AG04450 (cell line): ENCODE results near the gene HTT. TPM values are rescaled to one million over a fixed set of nuclear protein-coding genes. Genes with fewer than 3 reads are reported as not detected.

Experiments used
- CTCF ChIA-PET: fragments of 300-600, 350-600 bp; formaldehyde crosslinking; extraction: SDS; loops from one replicate; lab custom pipeline; 2022; ENCODE audit warnings: antibody characterized with exemption, inconsistent platforms; lab: Charles Lee
- POLR2A ChIA-PET: fragments of 350-600 bp; formaldehyde crosslinking; extraction: SDS; loops from one replicate; lab custom pipeline; 2021; ENCODE audit warnings: antibody characterized with exemption, inconsistent platforms; lab: Yijun Ruan, JAX
- DNase-seq: peaks from one replicate; pipeline ENCODE4 v3.0.0-alpha.2; 2011; ENCODE audit warnings: low read depth, low spot score
- H3K27ac ChIP-seq: one replicate; pipeline ENCODE4 v1.5.1; 2012; ENCODE audit warnings: low read depth, low read length, control low read depth
- H3K27me3 ChIP-seq: one replicate; pipeline ENCODE4 v1.6.0; 2012; ENCODE audit warnings: low read length; ENCODE audit not compliant: control insufficient read depth, insufficient read depth
- H3K4me3 ChIP-seq: 2 replicates; pipeline ENCODE4 v1.5.1; 2011; ENCODE audit warnings: mild to moderate bottlenecking, low read depth, low read length, control low read depth
- H3K9me3 ChIP-seq: 2 replicates; pipeline ENCODE4 v1.5.1; 2012; ENCODE audit warnings: low read length; ENCODE audit not compliant: control insufficient read depth, insufficient read depth
- polyA plus RNA-seq: library from polyadenylated mRNA; depleted of rRNA; stranded (reverse); fragments of >200 nt; gene quantifications from 2 replicates; pipeline ENCODE4 v1.2.3, GENCODE V29; 2011
- TF ChIP-seq, protein P1 (sequence below): IDR thresholded peaks from 2 replicates; pipeline ENCODE4 v1.5.1; 2011; ENCODE audit warnings: low read depth, low read length, control low read depth, inconsistent platforms

Gene HTT
- polyA plus RNA-seq, 1 experiment, result 14.5 TPM

DNA sequence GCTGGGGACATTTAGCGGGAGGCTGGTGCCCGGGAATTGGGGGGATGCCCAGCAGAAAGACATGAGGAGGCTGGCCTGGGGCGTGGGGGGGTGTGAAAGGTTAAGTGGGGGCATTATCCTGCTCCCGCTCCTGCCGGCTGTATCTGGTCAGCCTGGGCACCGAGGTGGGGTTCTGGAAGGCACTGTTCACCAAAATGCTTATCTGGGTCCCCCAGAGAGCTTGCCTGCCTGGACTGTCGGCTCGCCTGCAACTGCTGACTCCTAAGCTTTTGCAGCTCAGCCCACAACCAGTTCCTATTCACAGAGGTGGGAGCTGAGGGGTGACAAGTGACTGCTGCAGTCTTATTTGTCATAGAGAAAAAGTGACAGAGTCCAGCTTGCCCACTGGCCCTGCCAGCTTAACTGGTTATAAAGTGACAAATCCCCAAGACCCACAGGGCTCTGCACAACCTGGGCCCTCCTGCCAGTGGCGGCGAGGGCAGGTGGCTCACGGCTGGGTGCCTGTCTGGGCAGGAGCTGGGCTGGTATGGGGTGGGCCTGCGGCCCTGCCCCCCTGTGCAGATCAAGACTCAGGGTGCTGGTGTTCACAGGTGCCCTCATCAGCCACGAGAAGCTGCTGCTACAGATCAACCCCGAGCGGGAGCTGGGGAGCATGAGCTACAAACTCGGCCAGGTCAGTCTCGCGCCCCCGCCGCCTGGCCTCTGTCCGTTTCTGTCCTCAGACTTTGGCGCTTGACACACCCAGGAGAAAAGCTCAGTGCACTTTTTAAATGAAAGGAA lies 150.8 kb downstream of the HTT start:
- POLR2A ChIA-PET, result interaction anchor here (0.7 to 1.0 kb wide), 2 partner anchors 15 to 25 kb away, joined by 3 read pairs; no protein-coding TSS in a partner anchor
- H3K27me3 ChIP-seq, result no peaks in the 10 kb centered on the region
- H3K4me3 ChIP-seq, result no peak overlapping the region
- no peaks in the 10 kb centered on the region; the same call in 1 of the 2 replicates for H3K9me3 ChIP-seq
- TF ChIP-seq, protein P1, sequence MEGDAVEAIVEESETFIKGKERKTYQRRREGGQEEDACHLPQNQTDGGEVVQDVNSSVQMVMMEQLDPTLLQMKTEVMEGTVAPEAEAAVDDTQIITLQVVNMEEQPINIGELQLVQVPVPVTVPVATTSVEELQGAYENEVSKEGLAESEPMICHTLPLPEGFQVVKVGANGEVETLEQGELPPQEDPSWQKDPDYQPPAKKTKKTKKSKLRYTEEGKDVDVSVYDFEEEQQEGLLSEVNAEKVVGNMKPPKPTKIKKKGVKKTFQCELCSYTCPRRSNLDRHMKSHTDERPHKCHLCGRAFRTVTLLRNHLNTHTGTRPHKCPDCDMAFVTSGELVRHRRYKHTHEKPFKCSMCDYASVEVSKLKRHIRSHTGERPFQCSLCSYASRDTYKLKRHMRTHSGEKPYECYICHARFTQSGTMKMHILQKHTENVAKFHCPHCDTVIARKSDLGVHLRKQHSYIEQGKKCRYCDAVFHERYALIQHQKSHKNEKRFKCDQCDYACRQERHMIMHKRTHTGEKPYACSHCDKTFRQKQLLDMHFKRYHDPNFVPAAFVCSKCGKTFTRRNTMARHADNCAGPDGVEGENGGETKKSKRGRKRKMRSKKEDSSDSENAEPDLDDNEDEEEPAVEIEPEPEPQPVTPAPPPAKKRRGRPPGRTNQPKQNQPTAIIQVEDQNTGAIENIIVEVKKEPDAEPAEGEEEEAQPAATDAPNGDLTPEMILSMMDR, result no peak
- CTCF ChIA-PET, result interaction anchor here (1.0 to 1.5 kb wide), 2 partner anchors 32 to 255 kb away, joined by 3 to 12 read pairs; no protein-coding TSS in a partner anchor
- no peak for DNase-seq
- no peak overlapping the region for H3K27ac ChIP-seq

DNA sequence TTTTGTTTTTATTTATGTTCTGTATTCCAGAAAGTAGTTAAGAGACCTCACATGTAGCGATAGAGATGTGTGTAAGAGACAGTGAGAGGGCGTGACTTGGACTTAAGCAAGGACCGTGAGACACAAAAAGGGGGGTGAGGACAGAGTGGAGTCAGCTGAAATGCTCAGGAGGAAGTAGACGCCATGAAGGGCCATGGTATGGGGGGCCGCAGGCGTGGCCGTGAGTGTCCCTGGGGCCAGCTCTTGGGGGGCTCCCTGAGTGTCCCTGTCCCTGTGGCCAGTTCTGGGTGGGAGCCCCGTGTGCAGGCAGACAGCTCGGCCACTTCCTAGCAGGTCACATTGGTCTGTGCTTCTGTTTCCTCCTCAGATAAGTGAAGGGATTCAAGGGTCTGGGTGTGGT lies 151.5 kb downstream of the HTT start:
- ChIA-PET CTCF (interaction anchor here (1.0 kb wide), 1 partner anchor 32 kb away, joined by 3 read pairs; no protein-coding TSS in a partner anchor), POLR2A (no interaction called here)
- no peaks in the 10 kb centered on the region for H3K27me3 ChIP-seq
- no peak overlapping the region for H3K4me3 ChIP-seq
- no peak for DNase-seq
- H3K9me3 ChIP-seq, result no peaks in the 10 kb centered on the region; the same call in 1 of the 2 replicates
- TF ChIP-seq, protein P1, result no peak
- H3K27ac ChIP-seq, result no peak overlapping the region

DNA sequence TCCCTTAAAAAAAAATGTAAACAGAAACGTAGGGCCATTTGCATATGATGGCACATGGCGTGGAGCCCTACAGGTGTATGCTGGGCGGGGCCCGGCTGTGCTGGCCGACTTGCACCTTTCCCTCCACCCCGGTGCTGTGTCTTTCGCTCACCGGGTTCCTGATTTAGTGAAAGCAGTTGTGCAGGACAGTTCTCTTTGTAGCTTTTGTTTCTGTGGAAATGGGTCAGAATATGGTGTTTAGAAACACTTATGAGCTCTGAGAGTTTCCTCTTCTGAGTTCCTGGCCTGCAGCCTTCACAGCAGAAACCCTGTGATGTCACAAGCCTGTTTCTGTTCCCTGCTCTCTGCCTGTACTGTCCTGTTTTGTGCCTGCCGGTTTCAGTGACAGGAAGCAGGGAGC lies 152.0 kb downstream of the HTT start:
- Histone ChIP-seq H3K4me3 (no peak overlapping the region), H3K9me3 (no peaks in the 10 kb centered on the region; the same call in 1 of the 2 replicates), H3K27me3 (no peaks in the 10 kb centered on the region), H3K27ac (no peak overlapping the region)
- POLR2A ChIA-PET, result no interaction called here
- no peak for DNase-seq
- CTCF ChIA-PET, result no interaction called here
- TF ChIP-seq, protein P1, result no peak

DNA sequence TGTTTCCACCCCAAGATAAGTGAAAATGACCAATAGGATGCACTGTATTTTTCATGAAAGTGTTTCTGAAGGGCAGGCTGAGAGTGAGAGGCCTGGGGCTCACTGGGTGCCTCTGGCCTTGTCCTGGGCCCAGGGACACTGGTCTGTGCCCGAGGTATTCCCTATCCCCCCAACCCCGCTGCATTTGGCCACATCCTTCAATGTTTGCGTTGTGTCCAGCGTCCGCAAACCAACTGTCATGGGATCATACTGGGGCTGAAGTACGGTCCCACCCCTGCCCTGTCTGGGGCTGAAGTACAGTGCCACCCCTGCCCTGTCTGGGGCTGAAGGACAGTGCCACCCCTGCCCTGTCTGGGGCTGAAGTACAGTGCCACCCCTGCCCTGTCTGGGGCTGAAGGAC lies 152.5 kb downstream of the HTT start:
- no peaks in the 10 kb centered on the region for H3K27me3 ChIP-seq
- H3K27ac ChIP-seq, result no peak overlapping the region
- TF ChIP-seq, protein P1, result no peak
- DNase-seq, result no peak
- no peaks in the 10 kb centered on the region; the same call in 1 of the 2 replicates for H3K9me3 ChIP-seq
- ChIA-PET CTCF (no interaction called here), POLR2A (no interaction called here)
- H3K4me3 ChIP-seq, result no peak overlapping the region
